Keratinocyte (primary cell): Measurements from ENCODE around the gene MOCS1.

ENCODE experiments used
- CTCF ChIP-seq, 3 experiments: IDR thresholded peaks in 1 of 3; conservative IDR thresholded peaks in 1 of 3; optimal IDR thresholded peaks in 1 of 3; 2 replicates in 2 of 3; 3 replicates in 1 of 3; pipeline versions ENCODE3 to v1.5.1; 2011; ENCODE audit warnings: low read length in 3 of 3, mild to moderate bottlenecking in 3 of 3, moderate library complexity in 2 of 3, control low read depth in 1 of 3, inconsistent platforms in 1 of 3; ENCODE audit not compliant: insufficient read depth in 2 of 3; ENCODE audit errors: extremely low read depth in 1 of 3
- EZH2 ChIP-seq: IDR thresholded peaks from one replicate; pipeline ENCODE4 v1.6.1; 2012; ENCODE audit warnings: inconsistent platforms, mild to moderate bottlenecking, low read length, moderate library complexity

GRCh38 chr6:39941138-39941537 is 6.9 kb upstream of the MOCS1 start:
- no peak for TF ChIP-seq CTCF (optimal IDR thresholded peaks at IDR 0.05 in 1 of 3, IDR thresholded peaks at IDR 0.05 in 1 of 3, conservative IDR thresholded peaks at IDR 0.05 in 1 of 3; ENCODE audit: extremely low read depth in 1 of 3, insufficient read depth in 2 of 3, low read length in 3 of 3)
- TF ChIP-seq EZH2: no peak
